Inflammatory macrophage treated with lipopolysaccharide for 1 hour (primary cell): Measurements from ENCODE around the gene MATR3.
"Not testable (repeated sequence)": the region's sequence is repeated elsewhere in the genome, so short reads cannot be mapped to it uniquely, and the experiment has no call there.

ENCODE experiments used
- DNase-seq, 2 donors: peaks; one replicate each; pipeline ENCODE4 v3.0.0-alpha.2; 2020 to 2022

Gene MATR3

DNA sequence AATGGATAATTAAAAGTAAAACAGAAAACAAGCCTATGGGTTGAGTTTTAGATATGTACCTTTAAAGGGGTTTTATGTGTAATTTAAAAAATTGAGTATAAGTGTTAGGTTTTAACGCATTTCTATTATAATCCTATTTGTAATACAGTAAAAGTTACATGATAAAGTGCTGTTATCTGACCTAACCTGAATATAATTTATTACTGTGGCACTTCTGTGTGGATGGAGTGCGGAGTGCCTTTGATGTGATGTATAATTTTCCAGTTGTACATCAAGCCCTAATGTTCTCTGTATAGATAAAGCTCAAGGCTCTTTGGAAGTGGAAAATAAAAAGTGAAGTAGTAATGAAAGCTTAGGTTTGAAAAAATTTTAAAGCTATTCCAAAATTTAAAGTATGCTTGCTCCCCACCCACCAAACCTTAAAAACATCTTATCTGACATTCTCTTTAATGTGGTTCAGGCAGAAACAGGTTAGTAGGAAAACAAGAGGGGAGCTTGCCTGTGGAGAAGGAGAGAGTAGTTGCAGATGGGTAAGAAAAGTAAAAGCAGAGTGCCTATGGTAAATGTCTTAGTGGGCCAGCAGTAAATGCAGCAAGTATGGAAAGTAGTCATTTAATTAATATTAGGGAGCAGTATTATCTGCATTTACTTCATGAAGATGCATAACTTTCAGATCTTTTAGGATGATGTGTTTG is 4.0 kb downstream of the MATR3 start:
- DNase-seq = no peak

DNA sequence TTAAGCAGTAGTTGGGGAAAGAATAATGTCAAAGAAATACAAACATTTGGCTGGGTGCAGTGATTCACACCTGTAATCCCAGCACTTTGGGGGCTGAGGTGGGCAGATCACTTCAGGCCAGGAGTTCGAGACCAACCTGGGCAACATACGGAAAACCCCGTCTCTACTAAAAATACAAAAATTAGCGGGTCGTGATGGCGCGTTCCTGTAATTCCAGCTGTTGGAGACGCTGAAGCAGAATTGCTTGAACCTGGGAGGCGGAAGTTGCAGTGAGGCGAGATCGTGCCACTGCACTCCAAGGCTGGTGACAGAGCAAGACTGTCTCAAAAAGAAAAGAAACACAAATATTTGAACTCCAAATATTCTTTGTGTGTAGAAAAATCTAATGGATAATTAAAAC is 4.7 kb downstream of the MATR3 start:
- no peak for DNase-seq

DNA sequence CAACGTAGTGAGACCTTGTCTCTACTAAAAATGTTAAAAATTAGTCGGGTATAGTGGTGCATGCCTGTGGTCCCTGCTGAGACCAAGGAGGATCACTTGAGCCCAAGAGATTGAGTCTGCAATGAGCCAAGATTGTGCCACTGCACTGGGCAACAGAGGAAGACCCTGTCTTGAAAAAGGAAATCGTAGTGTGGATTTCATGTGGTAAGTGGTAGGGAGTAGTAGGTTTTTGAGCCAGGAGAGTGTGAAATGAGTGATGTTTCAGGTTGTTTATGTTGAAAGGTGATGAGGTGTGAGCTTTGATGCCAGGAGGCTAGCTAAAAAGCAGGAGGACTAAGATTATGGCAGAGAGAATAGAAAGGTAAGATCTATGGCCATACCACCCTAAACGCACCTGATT is 5.9 kb downstream of the MATR3 start:
- no peak for DNase-seq

DNA sequence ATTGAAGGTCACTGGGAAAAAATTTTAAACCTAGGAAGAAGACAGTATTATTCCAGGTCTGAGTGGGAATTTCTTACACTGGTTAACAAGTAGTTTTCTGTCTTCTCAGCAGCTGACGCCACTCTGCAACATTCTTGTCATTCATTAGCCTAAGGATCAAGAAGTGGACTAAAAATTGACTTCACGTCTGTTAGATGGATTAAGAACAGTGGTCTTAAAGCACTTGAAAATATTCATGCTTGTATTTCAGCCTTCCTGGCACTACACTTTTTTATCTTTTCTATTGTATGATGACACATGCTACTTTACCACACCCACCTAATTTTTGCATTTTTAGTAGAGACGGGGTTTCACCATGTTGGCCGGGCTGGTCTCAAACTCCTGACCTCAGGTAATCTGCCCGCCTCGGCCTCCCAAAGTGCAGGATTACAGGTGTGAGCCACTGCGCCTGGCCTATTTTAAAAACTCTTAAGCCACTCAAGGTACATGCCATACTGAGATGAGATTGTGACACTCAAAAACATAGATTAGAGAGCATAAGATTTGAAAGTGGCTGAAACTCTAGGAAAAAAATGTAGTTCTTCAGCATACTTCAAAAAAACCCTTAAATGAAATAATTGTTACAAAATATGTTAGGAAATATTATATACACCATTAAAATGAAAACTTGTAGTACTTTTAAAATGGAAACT is 8.4 kb downstream of the MATR3 start:
- no peak for DNase-seq

DNA sequence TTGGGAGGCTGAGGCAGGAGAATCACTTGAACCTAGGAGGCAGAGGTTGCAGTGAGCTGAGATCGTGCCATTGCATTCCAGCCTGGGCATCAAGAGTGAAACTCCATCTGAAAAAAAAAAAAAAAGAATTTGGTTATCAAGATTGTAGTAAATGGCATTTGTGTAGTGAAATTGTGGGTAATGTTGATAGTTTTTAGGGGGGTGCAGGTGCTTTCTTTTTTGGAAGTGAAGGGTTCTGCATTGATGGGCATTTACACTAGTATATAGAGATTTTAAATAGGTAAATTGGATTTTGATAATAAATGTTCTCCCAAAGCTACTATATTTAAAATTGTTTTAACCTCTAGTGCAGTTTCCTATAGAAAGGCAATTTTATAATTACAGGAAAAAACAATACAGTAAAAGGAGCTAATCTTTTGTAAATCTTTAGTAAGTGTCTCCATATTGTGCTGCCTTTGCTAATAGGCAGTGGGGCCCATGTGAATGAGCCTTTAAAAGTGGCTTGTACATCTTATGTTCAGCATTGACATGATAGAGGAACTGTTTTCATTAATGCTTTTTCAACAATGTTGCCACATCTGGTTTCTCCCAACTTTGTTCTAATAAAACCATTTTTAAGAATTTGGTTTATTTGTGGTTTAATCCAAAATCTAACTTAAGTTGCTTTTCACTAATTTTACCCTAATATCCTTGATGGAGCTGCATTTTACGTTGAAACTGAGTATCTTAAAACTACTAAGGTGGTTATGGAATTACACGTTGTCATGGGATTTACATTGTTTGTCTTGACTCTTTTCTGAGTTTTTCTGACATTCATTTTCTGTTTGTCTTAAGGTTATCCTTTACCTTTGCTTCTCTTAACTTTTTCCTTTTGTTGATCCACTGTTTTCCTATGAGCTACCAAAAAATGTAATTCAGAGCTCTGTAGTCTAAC is 11.1 kb downstream of the MATR3 start:
- DNase-seq = no peak

DNA sequence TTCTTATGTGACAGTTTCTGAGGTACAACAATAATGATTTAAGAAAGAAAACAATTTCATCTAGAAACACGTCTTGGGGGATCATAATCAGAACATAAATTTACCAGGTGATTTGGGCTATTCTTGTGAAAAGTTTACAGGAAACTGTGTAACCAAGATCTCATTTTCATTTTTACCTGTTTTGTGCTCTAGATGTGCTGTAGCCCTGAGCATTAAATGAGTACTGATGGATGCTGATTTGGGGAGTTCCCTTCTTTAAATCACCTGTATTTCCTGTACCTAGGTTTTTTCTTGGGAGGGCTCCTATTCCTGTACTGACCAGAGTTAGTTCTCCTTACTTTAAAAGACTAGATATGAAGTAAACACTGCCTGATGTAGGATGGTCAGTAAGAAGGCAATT is 12.7 kb downstream of the MATR3 start:
- DNase-seq = no peak

DNA sequence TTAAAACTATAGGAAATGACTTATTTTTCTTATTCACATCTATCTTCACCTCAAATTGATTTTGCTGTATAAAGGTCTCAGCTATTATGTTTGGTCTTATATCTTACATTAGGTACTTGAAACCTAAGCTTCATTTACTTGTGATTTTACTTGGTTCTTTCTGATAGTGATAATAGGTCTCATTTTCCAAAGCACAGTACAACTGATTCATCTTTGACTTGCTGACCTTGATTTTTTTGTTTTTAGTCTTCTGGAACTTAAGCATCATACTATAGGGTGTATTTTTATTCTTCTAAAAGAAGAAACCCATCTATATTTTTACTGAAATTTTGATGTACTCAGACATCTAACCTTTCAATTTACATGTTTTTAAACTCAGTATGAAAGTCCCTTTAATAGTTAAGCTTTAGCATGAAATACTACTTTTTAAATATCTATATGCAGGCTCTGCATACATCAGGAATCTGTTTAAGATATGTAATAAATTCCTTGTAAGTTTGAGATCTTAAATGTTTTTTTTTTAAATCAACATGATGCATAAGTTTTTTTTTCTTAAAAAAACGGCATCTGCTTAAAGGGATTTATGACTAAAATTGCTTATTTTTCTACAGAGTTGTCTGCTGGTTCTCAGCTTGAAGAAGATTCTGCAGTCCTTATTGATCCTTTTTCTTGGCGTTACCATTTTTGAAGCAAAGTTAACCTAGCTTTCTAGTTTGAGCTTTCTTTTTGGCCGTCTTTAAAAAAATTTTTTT is 13.3 kb downstream of the MATR3 start:
- no peak for DNase-seq

DNA sequence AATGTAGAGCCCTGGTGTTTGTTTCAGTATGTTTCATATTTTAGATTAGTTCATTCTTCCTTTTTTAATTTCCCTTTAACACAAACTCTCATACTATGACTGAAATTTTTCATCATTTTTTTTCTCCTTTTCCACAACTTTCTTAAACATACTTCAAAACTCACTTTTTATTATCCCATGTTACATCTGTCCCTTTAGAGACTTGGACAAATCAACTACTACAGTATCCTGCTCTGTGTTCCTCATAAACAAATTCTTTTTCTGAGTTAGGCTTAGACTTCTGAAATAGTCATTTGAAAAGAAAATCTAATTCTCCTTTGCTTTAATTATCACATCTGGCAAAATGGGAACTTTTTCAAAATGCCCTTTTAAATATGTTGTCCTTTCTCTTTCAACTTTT is 15.3 kb downstream of the MATR3 start:
- DNase-seq = no peak

DNA sequence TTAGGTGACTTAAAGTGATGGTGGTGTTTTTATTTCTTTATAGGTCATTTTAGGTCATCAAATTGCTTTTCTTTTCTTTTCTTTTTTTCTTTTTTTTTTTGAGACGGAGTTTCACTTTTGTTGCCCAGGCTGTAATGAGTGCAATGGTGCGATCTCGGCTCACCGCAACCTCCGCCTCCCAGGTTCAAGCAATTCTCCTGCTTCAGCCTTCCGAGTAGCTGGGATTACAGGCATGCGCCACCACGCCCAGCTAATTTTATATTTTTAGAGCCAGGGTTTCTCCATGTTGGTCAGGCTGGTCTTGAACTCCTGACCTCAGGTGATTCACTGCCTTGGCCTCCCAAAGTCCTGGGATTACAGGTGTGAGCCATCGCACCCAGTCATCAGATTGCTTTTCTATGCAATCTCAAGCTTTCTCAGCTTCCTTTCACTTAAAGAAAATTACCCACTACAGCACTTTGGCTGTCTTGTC is 17.2 kb downstream of the MATR3 start:
- DNase-seq = not testable (repeated sequence)

DNA sequence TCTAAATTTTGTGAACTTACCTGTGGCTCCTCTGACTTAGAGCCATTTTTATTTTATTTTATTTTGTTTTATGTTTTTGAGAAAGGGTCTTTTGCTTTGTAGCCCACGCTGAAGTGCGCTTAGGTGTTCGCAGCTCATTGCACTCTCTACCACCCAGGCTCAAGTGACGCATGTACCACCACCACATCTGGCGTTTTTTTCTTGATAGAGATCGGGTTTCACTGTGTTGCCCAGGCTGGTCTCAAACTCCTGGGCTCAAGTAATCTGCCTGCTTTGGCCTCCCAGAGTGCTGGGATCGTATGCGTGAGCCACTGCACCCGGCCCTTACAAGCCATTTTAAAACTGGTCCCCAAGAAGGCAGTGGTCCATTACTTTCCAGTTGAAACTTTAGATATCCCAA is 18.5 kb downstream of the MATR3 start:
- no peak for DNase-seq

DNA sequence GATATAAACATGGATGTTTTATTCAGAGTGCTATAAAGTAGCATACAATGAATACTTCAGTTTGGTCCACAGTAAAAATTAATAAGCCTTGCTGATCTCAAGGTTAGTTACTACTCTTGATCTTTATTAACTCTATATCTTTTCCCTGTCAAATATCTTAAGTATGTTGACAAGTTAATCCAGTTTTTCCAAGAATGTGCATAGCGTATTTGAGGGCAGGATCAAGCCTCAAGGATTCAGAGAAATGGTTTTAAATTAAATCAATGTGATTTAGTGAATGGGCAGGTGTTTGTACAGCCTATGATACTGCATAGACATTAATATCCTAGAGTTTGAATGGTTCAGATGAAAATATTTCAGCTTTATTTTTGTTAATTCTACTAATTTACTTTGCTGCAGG is 20.7 kb downstream of the MATR3 start:
- no peak for DNase-seq

DNA sequence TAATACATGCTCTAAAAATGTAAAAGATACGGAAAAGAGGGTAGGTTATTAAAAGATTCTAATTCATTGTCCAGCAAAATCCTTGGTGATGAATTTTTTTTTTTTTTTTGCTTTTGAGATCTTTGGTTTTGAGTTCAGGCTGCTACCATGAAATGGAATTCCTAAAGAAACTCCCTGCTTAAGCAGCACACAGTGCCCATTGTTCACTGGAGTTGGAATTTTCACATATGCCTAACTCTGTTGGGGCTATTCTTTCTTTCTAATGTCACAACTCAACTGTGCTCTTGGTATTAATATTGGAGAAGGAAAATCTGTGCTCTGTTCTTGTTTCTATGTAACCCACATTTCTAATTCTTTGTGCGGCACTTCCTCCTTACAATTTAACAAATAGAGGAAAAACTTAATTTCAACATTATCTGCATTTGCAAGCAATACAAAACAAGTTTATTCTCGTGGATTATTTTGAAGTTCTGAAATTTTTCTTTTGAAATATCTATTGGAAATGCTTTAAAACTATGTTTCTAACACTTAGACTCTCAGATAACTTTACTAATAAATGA is 21.6 kb downstream of the MATR3 start:
- DNase-seq = peak; percentile 63 to 67

DNA sequence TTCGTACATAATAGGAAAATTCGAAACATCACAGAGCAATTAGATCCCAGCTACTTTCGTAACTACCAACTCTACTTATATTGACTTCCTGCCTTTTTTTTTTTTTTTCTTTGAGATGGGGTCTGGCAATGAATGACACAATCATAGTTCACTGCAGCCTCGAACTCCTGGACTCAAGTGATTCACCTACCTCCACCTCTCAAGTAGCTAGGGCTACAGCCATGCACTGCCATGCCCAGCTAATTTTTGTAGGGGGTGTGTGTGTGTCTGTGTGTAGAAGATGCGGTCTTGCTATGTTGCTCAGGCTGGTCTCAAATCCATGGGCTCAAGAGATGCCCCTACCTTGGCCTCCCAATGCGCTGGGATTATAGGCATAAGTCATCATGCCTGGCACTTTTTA is 42.3 kb downstream of the MATR3 start:
- no peak for DNase-seq

DNA sequence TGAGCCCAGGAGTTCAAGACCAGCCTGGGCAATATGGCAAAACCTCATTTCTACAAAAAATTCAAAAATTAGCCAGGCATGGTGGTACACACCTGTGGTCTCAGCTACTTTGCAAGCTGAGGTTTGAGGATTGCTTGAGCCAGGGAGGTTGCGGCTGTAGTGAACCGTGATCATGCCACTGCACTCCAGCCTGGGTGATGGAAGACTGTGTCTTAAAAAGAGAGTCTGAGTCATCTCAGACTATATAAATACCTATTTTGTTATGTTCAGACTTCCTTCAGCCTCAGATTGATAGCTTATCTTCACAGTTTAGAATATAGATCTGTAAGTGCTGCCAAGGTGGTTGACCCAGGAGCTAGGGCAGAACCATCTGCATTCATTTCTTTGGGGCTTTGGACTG is 46.5 kb downstream of the MATR3 start:
- DNase-seq = no peak

DNA sequence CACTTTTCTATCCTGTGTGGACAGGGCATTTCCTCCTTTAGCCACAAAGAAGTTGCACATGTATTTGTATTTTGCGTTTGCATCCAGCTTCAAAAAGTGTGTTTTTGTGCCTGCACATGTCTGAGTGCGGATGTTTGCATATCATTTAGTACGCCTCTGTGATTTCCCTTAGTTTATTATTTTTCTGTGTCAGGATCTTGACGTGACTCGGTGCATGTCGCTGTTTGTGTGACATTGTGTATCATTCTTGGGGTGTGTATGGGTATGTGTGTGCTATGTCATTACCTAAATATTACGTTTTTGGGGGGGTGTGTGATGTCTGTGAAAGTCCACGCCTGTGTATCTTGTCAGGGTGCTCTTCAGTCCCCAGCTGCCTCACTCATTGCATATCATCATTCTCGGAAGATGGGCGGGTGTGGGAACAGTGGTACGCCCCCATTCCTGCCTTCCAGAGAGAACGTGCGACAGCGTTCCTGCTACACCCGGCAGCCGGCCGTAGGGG is 47.7 kb downstream of the MATR3 start:
- no peak for DNase-seq

DNA sequence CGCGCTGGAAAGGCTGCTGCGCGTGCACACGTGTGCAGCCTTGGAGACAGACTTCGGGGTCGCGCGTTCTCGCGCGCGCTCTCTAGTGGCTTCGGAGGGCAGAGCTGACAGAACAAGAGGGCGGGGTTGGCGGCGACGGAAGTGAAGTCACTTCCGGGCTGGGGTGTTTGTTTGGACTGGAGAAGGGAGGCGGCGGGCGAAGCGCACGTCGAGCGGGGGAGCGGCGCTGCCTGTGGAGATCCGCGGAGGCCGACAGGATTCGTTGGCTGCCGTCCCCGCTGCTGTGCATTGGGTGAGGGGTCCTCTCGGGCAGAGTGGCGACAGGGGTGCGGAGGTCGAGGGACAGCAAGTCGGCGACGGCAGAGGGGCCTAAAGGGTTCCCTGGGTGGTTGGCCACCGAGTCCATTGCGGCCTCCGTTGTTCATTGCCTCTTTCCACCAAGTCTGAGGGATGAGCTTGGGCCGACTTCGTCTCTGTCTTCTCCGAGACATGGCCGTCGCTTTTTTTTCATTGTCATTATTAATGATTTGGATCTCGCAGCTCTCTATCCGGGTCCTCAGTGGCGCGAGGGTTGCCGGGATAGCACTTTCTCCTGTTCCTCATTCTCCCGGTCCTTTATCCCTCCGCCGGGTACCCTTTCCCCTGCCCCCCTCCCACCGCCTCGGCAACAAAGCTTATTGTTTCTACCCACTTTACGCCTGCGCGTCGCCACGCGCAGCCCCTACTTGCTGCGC is 48.3 kb downstream of the MATR3 start, which contains the start of gene PAIP2:
PAIP2 (plus strand) TSS at position 166 of the 734 bp plus-strand sequence. CDS start 21,931 bp downstream, outside the sequence.
- peak; percentile 91 to 95 for DNase-seq

DNA sequence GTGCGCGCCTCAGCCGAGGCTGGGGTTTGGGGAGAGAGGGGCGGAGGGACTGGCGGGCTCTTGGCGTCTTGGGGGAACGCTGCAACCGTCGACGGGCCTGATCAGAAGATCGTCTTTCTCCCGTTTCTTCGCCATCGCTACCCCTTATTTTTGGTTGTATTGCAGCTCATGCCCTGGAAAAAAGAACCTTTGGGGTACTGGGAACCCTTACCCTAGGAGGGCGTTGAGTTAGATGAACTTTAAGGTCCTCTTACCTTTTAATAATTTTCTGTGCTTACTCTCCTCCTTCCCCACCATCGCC is 48.8 kb downstream of the MATR3 start:
- no peak for DNase-seq

DNA sequence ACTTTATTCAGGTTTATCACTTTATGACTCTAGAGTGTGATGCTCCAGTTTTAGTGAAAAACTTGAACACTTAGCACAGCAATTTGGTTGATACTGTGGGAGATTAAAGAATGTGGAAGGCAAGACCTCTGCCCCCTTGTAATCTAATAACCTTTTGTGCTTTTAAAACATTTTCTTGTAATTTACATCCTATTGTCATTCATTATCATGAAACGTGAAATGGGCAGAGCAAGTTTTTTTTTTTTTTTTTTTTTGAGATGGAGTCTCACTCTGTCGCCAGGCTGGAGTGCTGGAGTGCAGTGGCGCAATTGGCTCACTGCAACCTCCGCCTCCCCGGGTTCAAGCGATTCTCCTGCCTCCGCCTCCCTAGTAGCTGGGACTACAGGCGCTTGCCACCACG is 49.9 kb downstream of the MATR3 start:
- no peak for DNase-seq

DNA sequence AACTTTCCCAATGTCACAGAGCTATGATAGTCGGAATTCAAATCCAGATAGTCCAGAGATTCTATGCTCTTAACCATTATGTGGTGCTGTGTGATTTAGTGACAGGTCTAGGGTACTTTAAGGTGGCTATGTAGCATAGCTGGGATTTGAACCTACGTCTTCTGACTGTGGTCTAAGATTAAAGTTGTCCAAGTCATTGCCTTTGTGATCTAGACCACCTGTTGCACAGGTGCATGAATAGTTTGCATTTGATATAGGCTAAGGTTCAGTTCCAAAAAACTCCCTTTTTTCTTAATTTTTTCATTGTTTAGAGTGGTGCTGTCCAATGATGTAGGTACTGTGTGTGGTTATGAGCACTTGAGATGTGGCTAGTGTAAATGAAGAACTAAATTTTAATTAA is 50.6 kb downstream of the MATR3 start:
- no peak for DNase-seq

DNA sequence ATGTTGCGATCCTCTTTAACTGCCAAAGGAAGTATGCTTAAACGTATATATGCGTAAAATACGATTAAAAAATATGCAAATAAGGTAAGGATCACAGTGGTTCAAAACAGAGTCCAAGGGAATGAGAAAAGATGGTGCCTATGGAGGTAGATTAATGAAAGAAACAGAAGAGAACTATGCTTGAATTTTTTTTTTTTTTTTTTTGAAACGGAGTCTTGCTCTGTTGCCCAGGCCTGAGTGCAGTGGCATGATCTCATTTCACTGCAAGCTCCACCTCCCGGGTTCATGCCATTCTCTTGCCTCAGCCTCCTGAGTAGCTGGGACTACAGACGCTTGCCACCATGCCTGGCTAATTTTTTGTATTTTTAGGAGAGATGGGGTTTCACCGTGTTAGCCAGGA is 51.9 kb downstream of the MATR3 start:
- DNase-seq = not testable (repeated sequence)

DNA sequence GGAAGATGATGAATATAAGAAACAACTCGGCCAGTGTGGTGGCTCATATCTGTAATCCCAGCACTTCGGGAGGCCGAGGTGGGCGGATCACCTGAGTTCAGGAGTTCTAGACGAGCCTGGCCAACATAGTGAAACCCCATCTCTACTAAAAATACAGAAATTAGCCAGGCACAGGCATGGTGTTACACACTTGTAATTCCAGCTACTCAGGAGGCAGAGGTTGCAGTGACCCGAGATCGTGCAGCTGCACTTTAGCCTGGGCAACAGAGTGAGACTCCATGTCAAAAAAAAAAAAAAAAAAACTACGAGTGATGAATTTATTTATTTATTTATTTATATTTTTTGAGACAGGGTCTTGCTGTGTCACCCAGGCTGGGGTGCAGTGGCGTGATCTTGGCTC is 54.3 kb downstream of the MATR3 start:
- not testable (repeated sequence) for DNase-seq

DNA sequence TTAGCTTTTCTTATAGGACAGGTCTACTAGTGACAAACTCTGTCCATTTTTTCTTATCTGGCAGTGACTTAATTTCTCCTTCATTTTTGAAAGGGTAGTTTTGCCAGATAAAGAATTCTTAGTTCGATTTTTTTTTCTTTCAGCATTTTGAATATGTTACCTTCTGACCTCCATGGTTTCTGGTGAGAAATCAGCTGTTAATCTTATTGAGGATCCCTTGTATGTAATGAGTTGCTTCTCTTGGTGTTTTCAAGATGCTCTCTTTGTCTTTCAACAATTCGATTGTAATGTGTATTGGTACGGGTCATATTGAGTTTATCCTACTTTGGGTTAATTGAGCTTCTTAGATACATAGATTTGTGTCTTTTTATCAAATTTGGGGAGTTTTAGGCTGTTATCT is 60.6 kb downstream of the MATR3 start:
- no peak for DNase-seq
